ENCODE measurements around the gene NOX5. TPM values are rescaled to one million over a fixed set of nuclear protein-coding genes. Genes with fewer than 3 reads are reported as not detected.

The NOX5 gene
- total RNA-seq, 1 experiment from 2014 or later = 339 TPM

DNA sequence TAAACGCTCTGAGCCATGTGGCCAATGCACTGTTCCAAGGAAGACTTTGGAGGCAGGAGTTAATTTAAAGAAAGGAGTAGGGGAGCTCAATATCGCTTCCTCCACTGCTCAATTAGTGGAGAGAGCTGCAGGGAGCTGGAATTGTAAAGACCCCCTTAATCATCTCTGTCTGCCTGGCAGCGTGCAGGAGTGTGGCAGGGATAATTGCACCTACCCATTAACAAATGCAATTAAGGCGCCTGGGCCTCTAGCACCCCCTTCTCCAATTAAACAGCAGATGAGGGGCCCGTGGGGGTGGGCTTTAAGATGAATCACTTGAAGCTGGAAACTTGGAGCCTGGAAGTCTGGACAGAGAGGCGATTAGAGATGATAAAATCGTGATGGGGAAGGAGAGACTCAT lies 84.3 kb downstream of the NOX5 start:
- H3K4me2 ChIP-seq (ENCODE audit: low read length) = no peak overlapping the region
- DNase-seq (no peak), ATAC-seq (no peak)
- H3K4me1 ChIP-seq (ENCODE audit: insufficient read depth, low read length) = no peaks in the 10 kb centered on the region
- no peak overlapping the region for H3K4me3 ChIP-seq (ENCODE audit: low read length)
- TF ChIP-seq EZH2phosphoT487 (IDR thresholded peaks at IDR 0.05; ENCODE audit: borderline replicate concordance, low read length) (no peak), EZH2 (IDR thresholded peaks at IDR 0.05; ENCODE audit: low read length, unreplicated experiment) (no peak)
- TF ChIP-seq, protein P1, sequence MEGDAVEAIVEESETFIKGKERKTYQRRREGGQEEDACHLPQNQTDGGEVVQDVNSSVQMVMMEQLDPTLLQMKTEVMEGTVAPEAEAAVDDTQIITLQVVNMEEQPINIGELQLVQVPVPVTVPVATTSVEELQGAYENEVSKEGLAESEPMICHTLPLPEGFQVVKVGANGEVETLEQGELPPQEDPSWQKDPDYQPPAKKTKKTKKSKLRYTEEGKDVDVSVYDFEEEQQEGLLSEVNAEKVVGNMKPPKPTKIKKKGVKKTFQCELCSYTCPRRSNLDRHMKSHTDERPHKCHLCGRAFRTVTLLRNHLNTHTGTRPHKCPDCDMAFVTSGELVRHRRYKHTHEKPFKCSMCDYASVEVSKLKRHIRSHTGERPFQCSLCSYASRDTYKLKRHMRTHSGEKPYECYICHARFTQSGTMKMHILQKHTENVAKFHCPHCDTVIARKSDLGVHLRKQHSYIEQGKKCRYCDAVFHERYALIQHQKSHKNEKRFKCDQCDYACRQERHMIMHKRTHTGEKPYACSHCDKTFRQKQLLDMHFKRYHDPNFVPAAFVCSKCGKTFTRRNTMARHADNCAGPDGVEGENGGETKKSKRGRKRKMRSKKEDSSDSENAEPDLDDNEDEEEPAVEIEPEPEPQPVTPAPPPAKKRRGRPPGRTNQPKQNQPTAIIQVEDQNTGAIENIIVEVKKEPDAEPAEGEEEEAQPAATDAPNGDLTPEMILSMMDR (conservative IDR thresholded peaks at IDR 0.05; ENCODE audit: low read depth, low read length) = no peak
- no TSS peak for BruUV-seq (replicated peaks)
- intact Hi-C loops (cut with micrococcal nuclease) = no loop called here
- no peak overlapping the region for H2AFZ ChIP-seq (ENCODE audit: low read length)
- H3K9me3 ChIP-seq (ENCODE audit: low read length) = no peaks in the 10 kb centered on the region
- no peaks in the 10 kb centered on the region for H3K27me3 ChIP-seq (ENCODE audit: low read length)
- H3K9ac ChIP-seq (ENCODE audit: low read length) = no peak overlapping the region
- no peak overlapping the region for H3K27ac ChIP-seq (ENCODE audit: low read length)
- no peaks in the 10 kb centered on the region for H3F3A ChIP-seq (ENCODE audit: low read length, unreplicated experiment)
- no peaks in the 10 kb centered on the region for H3K36me3 ChIP-seq (ENCODE audit: low read depth, low read length)
- no peaks in the 10 kb centered on the region for H3K9me2 ChIP-seq (replicated peaks; ENCODE audit: low read length)
- ChIA-PET CTCF (no interaction called here), POLR2A (ENCODE audit: unreplicated experiment) (no interaction called here)
- no peaks in the 10 kb centered on the region for H4K20me1 ChIP-seq (ENCODE audit: low read length)
- no peaks in the 10 kb centered on the region for H3K79me2 ChIP-seq (ENCODE audit: low read length)

DNA sequence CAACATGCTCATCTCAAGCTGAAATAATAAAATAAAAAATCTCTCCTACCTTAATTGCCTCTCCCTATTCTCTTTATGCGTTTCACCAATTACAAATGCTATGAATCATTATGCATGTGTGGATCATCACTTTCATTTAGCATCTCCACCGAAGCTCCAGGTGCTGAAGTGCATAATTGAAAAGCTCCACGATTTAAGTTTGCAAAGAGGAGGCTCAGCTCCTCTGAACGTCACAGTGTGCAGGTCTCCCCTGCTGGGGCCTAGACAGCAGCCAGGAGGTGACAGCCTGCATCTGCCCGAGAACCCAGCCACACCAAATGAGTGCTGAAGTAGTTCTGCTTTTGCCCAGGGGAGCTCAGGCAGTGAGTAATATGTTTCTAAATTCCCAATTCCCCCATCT lies 85.4 kb downstream of the NOX5 start:
- no peak overlapping the region for H2AFZ ChIP-seq (ENCODE audit: low read length)
- TF ChIP-seq, protein P1 (conservative IDR thresholded peaks at IDR 0.05; ENCODE audit: low read depth, low read length) = no peak
- no peak for TF ChIP-seq EZH2 (IDR thresholded peaks at IDR 0.05; ENCODE audit: low read length, unreplicated experiment)
- TF ChIP-seq EZH2phosphoT487 (IDR thresholded peaks at IDR 0.05; ENCODE audit: borderline replicate concordance, low read length) = no peak
- no peaks in the 10 kb centered on the region for H3K4me1 ChIP-seq (ENCODE audit: insufficient read depth, low read length)
- ChIA-PET CTCF (no interaction called here), POLR2A (ENCODE audit: unreplicated experiment) (no interaction called here)
- H3K9me3 ChIP-seq (ENCODE audit: low read length) = no peaks in the 10 kb centered on the region
- H3K27me3 ChIP-seq (ENCODE audit: low read length) = no peaks in the 10 kb centered on the region
- no TSS peak for BruUV-seq (replicated peaks)
- H3K4me2 ChIP-seq (ENCODE audit: low read length) = no peak overlapping the region
- ATAC-seq (no peak), DNase-seq (no peak)
- no peaks in the 10 kb centered on the region for H3K79me2 ChIP-seq (ENCODE audit: low read length)
- H3K36me3 ChIP-seq (ENCODE audit: low read depth, low read length) = no peaks in the 10 kb centered on the region
- no peak overlapping the region for H3K4me3 ChIP-seq (ENCODE audit: low read length)
- intact Hi-C loops (cut with micrococcal nuclease) = no loop called here
- no peak overlapping the region for H3K27ac ChIP-seq (ENCODE audit: low read length)
- no peaks in the 10 kb centered on the region for H3F3A ChIP-seq (ENCODE audit: low read length, unreplicated experiment)
- no peak overlapping the region for H3K9ac ChIP-seq (ENCODE audit: low read length)
- no peaks in the 10 kb centered on the region for H4K20me1 ChIP-seq (ENCODE audit: low read length)
- H3K9me2 ChIP-seq (replicated peaks; ENCODE audit: low read length) = no peaks in the 10 kb centered on the region

DNA sequence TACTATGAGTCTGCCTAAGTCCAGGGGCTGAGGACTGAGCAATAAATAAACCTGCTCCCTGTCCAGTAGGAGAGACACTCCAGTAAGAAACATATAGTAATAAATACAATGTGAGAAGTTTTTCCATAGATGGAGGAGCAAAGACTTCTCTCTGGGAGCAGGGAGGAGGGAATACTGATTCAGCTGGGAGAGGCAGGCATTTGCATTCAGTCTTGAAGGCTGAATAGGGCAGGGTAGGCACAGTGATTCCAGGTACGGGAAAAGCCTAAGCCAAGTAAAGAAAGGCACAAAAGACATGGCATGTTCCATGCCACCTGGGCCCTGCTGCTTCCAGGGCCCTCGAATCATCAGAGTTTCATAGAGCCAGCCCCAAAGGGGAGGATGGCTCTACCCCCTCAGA lies 86.3 kb downstream of the NOX5 start:
- Histone ChIP-seq H3K9ac (ENCODE audit: low read length) (no peak overlapping the region), H3K4me1 (ENCODE audit: insufficient read depth, low read length) (no peaks in the 10 kb centered on the region), H3K9me3 (ENCODE audit: low read length) (no peaks in the 10 kb centered on the region), H3K27me3 (ENCODE audit: low read length) (no peaks in the 10 kb centered on the region), H3K4me2 (ENCODE audit: low read length) (no peak overlapping the region), H4K20me1 (ENCODE audit: low read length) (no peaks in the 10 kb centered on the region), H3K9me2 (replicated peaks; ENCODE audit: low read length) (no peaks in the 10 kb centered on the region), H3K79me2 (ENCODE audit: low read length) (no peaks in the 10 kb centered on the region), H3F3A (ENCODE audit: low read length, unreplicated experiment) (no peaks in the 10 kb centered on the region), H3K36me3 (ENCODE audit: low read depth, low read length) (no peaks in the 10 kb centered on the region), H3K27ac (ENCODE audit: low read length) (no peak overlapping the region), H2AFZ (ENCODE audit: low read length) (no peak overlapping the region), H3K4me3 (ENCODE audit: low read length) (no peak overlapping the region)
- DNase-seq (no peak), ATAC-seq (no peak)
- ChIA-PET CTCF (no interaction called here), POLR2A (ENCODE audit: unreplicated experiment) (no interaction called here)
- intact Hi-C loops (cut with micrococcal nuclease) = no loop called here
- BruUV-seq (replicated peaks) = no TSS peak
- TF ChIP-seq EZH2phosphoT487 (IDR thresholded peaks at IDR 0.05; ENCODE audit: borderline replicate concordance, low read length) (no peak), EZH2 (IDR thresholded peaks at IDR 0.05; ENCODE audit: low read length, unreplicated experiment) (no peak)
- TF ChIP-seq, protein P1 (conservative IDR thresholded peaks at IDR 0.05; ENCODE audit: low read depth, low read length) = no peak

Data from PC-3 (cell line).